Measurements from ENCODE around the gene NAV1.

GRCh38 chr1:201562257-201562656, 23.3 kb downstream of the NAV1 start:
- TF ChIP-seq, protein P1, sequence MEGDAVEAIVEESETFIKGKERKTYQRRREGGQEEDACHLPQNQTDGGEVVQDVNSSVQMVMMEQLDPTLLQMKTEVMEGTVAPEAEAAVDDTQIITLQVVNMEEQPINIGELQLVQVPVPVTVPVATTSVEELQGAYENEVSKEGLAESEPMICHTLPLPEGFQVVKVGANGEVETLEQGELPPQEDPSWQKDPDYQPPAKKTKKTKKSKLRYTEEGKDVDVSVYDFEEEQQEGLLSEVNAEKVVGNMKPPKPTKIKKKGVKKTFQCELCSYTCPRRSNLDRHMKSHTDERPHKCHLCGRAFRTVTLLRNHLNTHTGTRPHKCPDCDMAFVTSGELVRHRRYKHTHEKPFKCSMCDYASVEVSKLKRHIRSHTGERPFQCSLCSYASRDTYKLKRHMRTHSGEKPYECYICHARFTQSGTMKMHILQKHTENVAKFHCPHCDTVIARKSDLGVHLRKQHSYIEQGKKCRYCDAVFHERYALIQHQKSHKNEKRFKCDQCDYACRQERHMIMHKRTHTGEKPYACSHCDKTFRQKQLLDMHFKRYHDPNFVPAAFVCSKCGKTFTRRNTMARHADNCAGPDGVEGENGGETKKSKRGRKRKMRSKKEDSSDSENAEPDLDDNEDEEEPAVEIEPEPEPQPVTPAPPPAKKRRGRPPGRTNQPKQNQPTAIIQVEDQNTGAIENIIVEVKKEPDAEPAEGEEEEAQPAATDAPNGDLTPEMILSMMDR (IDR thresholded peaks at IDR 0.05) = no peak
- no peak for TF ChIP-seq POLR2A (IDR thresholded peaks at IDR 0.05)
